ENCODE measurements around the gene FBLN1. TPM values are rescaled to one million over a fixed set of nuclear protein-coding genes. Genes with fewer than 3 reads are reported as not detected.
"Not testable (repeated sequence)": the region's sequence is repeated elsewhere in the genome, so short reads cannot be mapped to it uniquely, and the experiment has no call there.

The FBLN1 gene
- total RNA-seq, 1 donor from 2014 or later = 297 TPM

DNA sequence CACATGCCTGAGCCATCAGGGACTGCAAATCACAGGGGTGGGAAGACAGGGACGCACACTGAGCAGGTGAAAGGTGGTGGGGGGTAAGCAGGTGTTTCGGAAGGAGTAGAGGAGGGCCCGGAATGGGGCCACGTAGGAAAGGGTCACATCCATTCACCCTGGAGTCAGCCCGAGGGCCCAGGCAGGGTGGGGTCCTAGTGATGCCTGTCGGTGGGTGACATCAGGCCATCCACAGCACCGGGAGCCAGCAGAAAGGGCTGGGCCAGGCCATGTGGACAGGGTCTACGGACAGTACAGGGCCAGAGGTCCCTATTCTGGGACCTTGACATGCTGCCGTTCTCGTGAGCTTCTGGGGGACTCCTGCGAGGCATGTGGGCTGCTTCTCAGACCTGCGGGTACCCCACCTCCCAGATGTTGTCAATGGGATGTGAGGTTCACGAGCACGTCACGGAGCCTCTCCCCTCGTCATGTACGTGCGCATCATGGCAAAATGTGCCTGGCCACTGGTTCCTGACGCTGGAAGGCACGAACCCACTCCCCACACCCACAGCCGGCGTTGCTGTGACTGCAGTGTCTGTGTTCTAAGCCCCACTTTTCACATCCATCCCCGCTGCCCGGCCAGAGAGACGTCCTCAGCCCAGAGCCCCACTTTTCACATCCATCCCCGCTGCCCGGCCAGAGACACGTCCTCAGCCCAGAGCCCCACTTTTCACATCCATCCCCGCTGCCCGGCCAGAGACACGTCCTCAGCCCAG is 84.1 kb downstream of the FBLN1 start:
- H3K36me3 Mint-ChIP-seq = no peaks in the 10 kb centered on the region

DNA sequence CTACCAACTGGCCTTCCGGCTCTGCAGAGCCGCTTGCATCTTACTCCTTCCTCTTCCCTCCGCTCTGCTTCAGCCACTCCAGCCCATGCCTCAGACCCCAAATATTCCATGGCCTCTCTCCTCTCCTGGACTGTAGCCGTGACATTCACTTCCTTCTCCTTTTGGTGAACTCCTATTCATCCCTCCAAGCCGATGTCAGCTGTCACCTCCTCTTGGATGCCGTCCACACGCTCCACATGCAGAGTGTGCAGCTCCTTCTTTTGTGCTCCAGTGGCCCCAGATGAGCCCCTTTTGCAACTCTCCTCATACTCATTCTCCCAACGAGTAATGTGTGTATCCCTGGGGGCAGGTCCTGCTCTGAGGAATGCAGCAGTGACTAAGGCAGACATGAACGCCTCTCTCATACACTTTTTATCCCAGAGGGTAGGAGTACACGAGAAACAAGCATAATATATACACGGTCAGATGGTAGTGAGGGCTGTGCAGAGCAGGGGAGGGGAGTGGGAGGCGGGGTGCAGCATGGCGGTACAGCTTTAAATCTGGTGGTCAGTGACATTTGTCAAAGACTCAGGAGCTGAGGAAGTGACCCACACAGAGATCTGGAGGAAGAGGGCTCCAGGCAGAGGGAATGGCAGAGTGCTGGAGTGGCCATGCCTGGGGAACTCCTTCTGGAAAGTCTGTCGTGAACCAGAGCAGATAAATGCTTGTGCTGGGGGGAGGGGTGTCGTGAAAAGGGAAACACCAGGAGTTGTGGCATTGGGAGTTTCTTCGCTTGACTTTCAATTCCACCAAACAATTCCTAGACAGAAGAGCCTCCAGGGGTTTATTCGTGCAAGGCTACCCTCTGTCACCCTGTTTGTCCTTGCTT is 85.2 kb downstream of the FBLN1 start:
- Mint-ChIP-seq H3K4me3 (no peak overlapping the region), H3K9me3 (no peaks in the 10 kb centered on the region), H3K36me3 (no peaks in the 10 kb centered on the region), H3K27me3 (ENCODE audit: low read depth) (no peaks in the 10 kb centered on the region), H3K27ac (peak overlapping the region; percentile 84), H3K4me1 (peaks cover 81% of the 10 kb centered on the region)
- DNase-seq (ENCODE audit: low spot score in 2 of 2, unreplicated experiment in 2 of 2) = no peak
- TF ChIP-seq, protein P1, sequence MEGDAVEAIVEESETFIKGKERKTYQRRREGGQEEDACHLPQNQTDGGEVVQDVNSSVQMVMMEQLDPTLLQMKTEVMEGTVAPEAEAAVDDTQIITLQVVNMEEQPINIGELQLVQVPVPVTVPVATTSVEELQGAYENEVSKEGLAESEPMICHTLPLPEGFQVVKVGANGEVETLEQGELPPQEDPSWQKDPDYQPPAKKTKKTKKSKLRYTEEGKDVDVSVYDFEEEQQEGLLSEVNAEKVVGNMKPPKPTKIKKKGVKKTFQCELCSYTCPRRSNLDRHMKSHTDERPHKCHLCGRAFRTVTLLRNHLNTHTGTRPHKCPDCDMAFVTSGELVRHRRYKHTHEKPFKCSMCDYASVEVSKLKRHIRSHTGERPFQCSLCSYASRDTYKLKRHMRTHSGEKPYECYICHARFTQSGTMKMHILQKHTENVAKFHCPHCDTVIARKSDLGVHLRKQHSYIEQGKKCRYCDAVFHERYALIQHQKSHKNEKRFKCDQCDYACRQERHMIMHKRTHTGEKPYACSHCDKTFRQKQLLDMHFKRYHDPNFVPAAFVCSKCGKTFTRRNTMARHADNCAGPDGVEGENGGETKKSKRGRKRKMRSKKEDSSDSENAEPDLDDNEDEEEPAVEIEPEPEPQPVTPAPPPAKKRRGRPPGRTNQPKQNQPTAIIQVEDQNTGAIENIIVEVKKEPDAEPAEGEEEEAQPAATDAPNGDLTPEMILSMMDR (IDR thresholded peaks at IDR 0.05; ENCODE audit: unreplicated experiment) = no peak

More for the DNA sequence above, 84.1 kb downstream of the FBLN1 start:
- Mint-ChIP-seq H3K4me3 (no peak overlapping the region), H3K4me1 (peaks cover 84% of the 10 kb centered on the region), H3K27me3 (ENCODE audit: low read depth) (no peaks in the 10 kb centered on the region), H3K27ac (peak overlapping the region; percentile 13), H3K9me3 (no peaks in the 10 kb centered on the region)
- DNase-seq (ENCODE audit: low spot score in 2 of 2, unreplicated experiment in 2 of 2) = no peak
- TF ChIP-seq, protein P1 (IDR thresholded peaks at IDR 0.05; ENCODE audit: unreplicated experiment) = no peak

DNA sequence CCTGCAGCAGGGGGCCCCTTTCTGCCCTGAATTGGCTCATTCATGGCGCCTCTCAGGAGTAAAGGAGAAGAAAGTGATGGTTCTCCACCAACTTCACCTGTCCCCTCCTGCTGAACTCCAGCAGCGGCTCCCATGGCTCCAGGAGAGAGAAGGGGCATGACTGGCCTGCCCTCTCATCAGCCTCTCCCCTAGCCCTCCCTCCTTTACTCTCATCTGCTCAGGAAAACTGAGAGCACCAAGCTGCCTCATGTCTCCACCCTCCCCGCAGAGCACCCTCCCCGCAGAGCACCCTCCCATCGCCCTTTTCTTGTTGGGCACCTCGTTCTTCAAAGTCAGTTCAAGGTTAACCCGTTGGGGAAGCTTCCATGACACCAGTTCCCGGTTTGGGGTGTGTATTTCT is 86.9 kb downstream of the FBLN1 start:
- Mint-ChIP-seq H3K27me3 (ENCODE audit: low read depth) (no peaks in the 10 kb centered on the region), H3K9me3 (no peaks in the 10 kb centered on the region), H3K27ac (no peak overlapping the region), H3K4me1 (peaks cover 76% of the 10 kb centered on the region), H3K4me3 (no peak overlapping the region), H3K36me3 (peaks cover 2% of the 10 kb centered on the region)
- DNase-seq (ENCODE audit: low spot score in 2 of 2, unreplicated experiment in 2 of 2) = no peak
- TF ChIP-seq, protein P1 (IDR thresholded peaks at IDR 0.05; ENCODE audit: unreplicated experiment) = no peak

DNA sequence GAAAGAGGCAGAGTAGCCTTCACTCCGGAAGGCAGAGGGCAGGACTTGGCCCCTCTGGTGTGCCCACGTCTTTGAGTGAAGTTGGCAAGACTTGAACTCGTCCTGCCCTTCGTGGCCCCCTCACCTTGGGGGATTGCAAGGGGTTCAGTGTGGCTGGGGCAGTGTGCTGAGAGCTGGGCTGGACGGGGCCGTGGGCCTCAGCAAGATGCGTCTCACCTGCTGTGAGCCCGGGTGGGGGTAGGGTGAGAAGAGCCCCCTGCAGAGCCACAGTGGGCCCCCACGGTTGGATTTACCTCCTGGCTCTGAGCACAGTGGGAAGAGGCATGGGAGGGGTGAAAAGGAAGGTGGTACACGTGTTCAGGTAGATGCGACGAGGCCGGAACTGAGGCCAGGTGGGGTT is 87.6 kb downstream of the FBLN1 start:
- TF ChIP-seq, protein P1 (IDR thresholded peaks at IDR 0.05; ENCODE audit: unreplicated experiment) = no peak
- H3K36me3 Mint-ChIP-seq = peaks cover 5% of the 10 kb centered on the region
- H3K4me1 Mint-ChIP-seq = peaks cover 68% of the 10 kb centered on the region
- no peak overlapping the region for H3K27ac Mint-ChIP-seq
- no peaks in the 10 kb centered on the region for H3K27me3 Mint-ChIP-seq (ENCODE audit: low read depth)
- no peak for DNase-seq (ENCODE audit: low spot score in 2 of 2, unreplicated experiment in 2 of 2)
- H3K9me3 Mint-ChIP-seq = no peaks in the 10 kb centered on the region
- no peak overlapping the region for H3K4me3 Mint-ChIP-seq

DNA sequence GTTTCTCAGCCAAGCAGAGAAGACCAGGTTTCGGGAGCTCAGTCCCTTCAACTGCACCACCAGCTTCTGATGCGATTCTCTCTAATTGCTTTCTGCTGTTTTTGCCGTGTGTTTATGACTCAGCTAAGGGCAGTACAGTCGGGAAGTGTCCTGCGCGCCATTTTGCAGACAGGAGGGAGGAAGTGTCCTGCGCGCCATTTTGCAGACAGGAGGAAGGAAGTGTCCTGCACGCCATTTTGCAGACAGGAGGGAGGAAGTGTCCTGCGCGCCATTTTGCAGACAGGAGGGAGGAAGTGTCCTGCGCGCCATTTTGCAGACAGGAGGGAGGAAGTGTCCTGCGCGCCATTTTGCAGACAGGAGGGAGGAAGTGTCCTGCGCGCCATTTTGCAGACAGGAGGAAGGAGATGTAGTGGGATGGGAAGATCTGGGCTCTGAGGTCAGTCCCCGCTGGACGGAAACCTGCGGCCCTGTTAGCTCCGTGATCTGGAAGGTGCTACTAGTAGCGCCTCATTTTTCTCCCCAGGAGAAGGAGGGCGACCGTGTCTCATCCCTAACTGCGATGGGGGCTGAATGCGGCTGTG is 89.0 kb downstream of the FBLN1 start:
- H3K4me3 Mint-ChIP-seq; DNase-seq (ENCODE audit: low spot score in 2 of 2, unreplicated experiment in 2 of 2); H3K27me3 Mint-ChIP-seq (ENCODE audit: low read depth); H3K9me3 Mint-ChIP-seq; H3K36me3 Mint-ChIP-seq; H3K27ac Mint-ChIP-seq: not testable (repeated sequence)
- H3K4me1 Mint-ChIP-seq = peaks cover 57% of the 10 kb centered on the region

All from mesothelial cell of epicardium (in vitro differentiated cells).